Epithelial cell of prostate (primary cell): ENCODE results near the gene PSMG1.
"Not testable (repeated sequence)": the region's sequence is repeated elsewhere in the genome, so short reads cannot be mapped to it uniquely, and the experiment has no call there.

Source experiments
- DNase-seq: peaks from one replicate; pipeline ENCODE4 v3.0.0-alpha.2; 2011; ENCODE audit warnings: low read depth, low spot score
- H3K27ac ChIP-seq: fragments of 450-650 bp; 2 replicates; pipeline ENCODE4 v1.5.1; 2017; ENCODE audit warnings: mild to moderate bottlenecking

PSMG1 gene

DNA sequence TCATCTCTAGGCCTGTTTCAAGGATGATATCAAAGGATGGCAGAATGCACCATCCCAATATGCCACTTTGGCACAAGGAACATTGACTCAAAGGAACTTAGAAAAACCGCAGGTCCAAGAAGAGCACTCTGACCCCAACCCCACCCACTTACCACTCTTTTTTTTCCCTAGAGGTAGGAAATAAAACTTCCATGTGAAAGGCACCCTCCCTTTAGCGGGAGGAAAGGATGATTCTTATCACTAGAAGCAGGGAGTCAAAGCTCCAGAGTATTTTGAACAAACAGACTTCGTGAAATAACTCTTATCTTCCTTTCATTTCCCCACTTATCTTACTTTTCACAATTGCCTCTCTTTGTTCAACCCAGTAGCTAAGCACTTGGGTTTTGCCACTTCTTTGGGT lies 22.2 kb downstream of the PSMG1 start:
- no peak overlapping the region for H3K27ac ChIP-seq
- DNase-seq: no peak

- H3K27ac ChIP-seq: no peak overlapping the region
- no peak for DNase-seq
These were observed 23.7 kb downstream of the PSMG1 start for GRCh38 chr21:39159342-39160063.

GRCh38 chr21:39157241-39157640 lies 26.0 kb downstream of the PSMG1 start:
- DNase-seq, H3K27ac ChIP-seq: not testable (repeated sequence)

GRCh38 chr21:39156024-39156423 lies 27.2 kb downstream of the PSMG1 start:
- H3K27ac ChIP-seq: no peak overlapping the region
- no peak for DNase-seq

DNA sequence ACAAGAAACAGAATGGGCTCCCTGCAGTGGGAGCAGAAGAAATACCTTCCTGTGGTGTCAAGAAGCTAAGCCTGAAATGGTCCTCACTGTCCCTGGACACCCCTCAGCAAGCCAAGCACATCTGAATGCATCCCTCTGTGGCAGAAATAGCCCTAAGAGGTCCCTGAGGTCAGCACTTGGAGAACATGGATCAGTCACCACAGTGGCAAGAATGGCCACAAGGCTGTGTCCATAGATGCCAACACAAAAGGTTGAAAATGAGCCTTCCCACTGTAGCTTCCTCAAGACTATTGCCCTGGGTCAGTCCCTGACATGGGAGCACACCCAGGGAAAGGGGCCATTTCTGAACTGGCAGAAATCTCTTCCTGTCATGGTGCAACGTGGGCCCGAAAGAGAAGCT lies 27.7 kb downstream of the PSMG1 start:
- DNase-seq: no peak
- H3K27ac ChIP-seq: no peak overlapping the region

- H3K27ac ChIP-seq: no peak overlapping the region
- DNase-seq: no peak
These were observed 29.4 kb downstream of the PSMG1 start for GRCh38 chr21:39153842-39154241.

GRCh38 chr21:39153373-39153772 lies 29.9 kb downstream of the PSMG1 start:
- DNase-seq: no peak
- no peak overlapping the region for H3K27ac ChIP-seq

- no peak for DNase-seq
- no peak overlapping the region for H3K27ac ChIP-seq
These were observed 31.0 kb downstream of the PSMG1 start for GRCh38 chr21:39152271-39152670.

- DNase-seq: no peak
These were observed 32.4 kb downstream of the PSMG1 start for GRCh38 chr21:39150877-39151276.

DNA sequence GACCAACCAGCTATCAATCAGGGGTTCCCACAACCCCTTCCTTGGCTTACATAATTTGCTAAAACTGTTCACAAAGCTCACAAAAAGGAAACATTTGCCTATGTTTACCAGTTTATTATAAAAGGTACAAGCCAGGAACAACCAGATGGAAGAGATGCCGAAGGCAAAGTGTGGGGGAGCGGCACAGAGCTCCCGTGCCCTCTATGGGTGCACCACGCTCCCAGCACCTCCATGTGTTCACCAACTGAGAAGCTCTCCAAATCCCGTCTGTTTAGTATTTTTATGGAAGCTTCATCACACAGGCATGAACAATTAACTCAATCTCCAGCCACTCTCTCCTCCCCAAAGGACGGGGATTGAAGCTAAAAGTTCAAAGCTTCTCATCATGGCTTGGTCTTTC lies 32.9 kb downstream of the PSMG1 start:
- no peak overlapping the region for H3K27ac ChIP-seq
- no peak for DNase-seq

More at GRCh38 chr21:39150877-39151276, 32.4 kb downstream of the PSMG1 start:
- H3K27ac ChIP-seq: no peak overlapping the region

GRCh38 chr21:39149882-39150281 lies 33.4 kb downstream of the PSMG1 start:
- no peak for DNase-seq
- no peak overlapping the region for H3K27ac ChIP-seq

DNA sequence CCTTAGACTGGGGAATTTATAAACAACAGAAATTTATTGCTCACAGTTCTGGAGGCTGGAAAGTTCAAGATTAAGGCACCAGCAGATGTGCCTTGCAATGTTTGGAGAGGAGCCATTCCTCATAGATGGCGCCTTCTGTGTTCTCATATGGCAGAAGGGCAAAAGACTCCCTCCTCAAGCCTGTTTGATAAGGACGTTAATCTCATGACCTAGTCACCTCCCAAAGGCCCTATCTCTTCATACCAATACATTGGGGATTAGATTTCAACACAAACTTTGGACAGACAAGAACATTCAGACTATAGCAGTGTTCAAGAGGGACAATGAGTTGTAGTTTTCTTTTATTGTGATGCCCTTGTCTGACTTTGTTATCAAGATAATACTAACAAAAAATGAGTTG lies 34.3 kb downstream of the PSMG1 start:
- no peak for DNase-seq
- no peak overlapping the region for H3K27ac ChIP-seq

DNA sequence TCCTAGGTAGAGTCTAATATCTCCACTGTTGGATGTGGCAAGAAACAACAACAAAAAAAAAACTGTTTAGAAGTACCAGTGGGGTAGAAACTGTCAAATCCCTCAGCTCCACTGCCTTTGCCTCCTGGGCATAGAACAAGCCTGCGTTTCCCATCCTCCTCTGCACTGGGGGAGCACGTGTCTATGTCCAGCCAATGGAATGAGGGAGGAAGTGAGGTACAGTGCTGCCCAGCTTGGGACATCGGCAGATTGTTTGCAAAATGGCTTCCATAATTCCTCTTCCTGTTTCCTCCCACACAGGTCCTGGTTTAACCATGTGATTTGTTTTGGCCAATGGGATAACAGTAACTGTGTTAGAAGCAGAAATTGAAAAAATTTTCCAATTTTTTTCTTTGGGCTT lies 39.1 kb downstream of the PSMG1 start:
- DNase-seq: no peak
- no peak overlapping the region for H3K27ac ChIP-seq

DNA sequence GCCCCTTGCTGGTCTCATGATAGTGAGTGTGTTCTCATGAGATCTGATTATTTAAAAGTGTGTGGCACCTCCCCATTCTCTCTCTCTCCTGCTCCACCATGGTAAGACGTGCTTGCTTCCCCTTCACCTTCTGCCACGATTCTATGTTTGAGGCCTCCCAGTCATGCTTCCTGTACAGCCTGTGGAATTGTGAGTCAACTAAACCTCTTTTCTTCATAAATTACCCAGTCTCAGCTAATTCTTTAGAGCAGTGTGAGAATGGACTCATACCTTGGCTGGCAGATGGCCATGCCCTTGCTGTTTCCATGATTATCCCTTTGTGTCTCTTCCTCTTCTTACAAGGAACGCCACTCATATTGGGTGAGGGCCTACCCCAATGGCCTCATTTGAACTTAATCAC lies 40.3 kb downstream of the PSMG1 start:
- H3K27ac ChIP-seq: no peak overlapping the region
- no peak for DNase-seq

DNA sequence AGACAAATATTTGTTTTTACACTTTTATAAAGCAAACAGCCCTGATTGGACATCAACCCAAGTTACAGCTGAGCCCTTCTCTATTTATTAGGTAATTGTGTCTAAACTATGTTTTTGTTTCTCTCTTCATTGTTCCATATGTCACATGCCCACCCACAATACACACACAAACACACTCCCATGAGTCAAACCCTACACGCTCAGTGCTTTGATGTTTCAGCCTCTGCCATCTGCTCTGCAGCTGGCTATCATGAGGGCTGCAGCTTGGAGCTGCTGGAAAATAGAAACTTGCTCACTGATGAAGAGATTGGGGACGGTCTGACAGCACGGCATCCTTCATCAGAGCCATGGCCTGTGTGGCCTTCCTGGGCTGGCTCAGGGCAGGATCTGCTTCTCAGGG lies 41.7 kb downstream of the PSMG1 start:
- no peak for DNase-seq
- H3K27ac ChIP-seq: no peak overlapping the region

DNA sequence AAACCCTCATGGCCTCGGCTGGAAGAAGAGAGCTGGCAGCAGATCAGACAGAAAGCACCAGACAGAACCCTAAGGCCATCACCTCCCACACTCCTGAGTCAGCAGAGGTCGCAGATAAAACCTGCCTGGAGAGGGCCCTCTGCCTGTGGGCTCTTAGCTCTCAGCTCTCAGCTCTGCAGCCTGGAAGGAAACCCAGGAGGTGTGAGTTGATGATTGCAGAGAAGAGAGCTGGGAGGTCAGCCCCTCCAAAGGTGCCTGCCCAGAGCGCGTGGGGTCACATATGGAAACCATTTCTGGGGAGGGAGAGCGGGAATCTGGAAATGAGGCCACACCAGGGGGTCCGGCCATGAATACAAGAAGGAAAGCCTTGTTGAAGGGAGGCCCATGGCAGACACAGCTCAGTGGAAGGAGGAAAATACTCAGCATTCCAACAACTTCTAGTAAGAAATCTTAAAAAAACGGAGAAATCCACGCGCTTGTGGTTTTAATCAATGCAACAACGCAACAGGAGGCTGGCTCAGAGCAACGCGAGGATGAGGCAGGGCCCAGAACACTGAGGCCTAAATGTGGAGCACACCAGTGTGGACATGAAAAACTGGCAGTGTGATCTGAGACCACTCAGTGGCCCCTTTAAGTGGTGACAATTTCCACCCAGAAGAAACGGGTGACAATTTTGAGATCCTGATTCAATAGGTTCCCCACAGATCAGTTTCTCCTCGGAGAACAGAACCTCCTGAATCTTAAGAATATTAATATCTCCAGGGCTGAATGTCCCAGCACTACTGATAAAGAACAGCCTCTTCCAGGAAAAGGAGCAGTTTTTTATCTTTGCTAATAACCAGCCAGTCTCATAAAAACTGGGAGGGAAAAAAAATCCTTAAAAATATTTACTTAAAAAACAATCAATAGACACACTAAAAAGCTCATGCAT lies 45.7 kb downstream of the PSMG1 start:
- DNase-seq: no peak
- no peak overlapping the region for H3K27ac ChIP-seq

- DNase-seq: no peak
- H3K27ac ChIP-seq: no peak overlapping the region
These were observed 46.5 kb downstream of the PSMG1 start for GRCh38 chr21:39136711-39137110.

GRCh38 chr21:39136138-39136537 lies 47.1 kb downstream of the PSMG1 start:
- H3K27ac ChIP-seq, DNase-seq: not testable (repeated sequence)

DNA sequence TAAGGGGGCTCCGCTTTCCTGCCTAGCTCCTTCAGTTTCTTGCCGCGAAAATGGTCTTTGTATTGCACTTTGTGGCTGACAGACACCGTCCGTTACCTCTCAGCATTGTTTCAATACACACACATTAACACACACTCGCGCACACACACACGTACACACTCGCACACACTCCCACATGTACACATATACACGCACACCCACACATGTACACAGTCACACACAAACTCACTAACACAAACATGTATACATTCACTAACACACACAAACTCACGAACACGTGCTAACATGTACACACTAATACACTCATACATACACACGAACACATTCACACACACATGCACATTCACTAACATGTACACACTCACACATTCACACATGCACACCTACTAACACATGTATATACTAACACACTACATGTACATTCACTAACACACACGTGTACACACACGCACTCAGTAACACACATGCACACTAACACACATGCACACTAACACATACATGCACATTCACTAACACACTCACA lies 48.9 kb downstream of the PSMG1 start:
- H3K27ac ChIP-seq: no peak overlapping the region
- DNase-seq: no peak

GRCh38 chr21:39132248-39132647 lies 51.0 kb downstream of the PSMG1 start:
- DNase-seq: no peak
- H3K27ac ChIP-seq: no peak overlapping the region

GRCh38 chr21:39131791-39132190 lies 51.5 kb downstream of the PSMG1 start:
- no peak for DNase-seq
- no peak overlapping the region for H3K27ac ChIP-seq
